ENCODE data around the gene NPFFR2. TPM values are rescaled to one million over a fixed set of nuclear protein-coding genes. Genes with fewer than 3 reads are reported as not detected.

The NPFFR2 gene
- total RNA-seq, 1 donor from 2014 or later = not detected

Other genes starting within 250 kb of the NPFFR2 start
- gene GC, start 247.9 kb upstream of the NPFFR2 start, total RNA-seq = not detected

Data from skeletal muscle tissue (tissue), 1 donor.